ENCODE measurements around the gene PIK3R2.
A peak's percentile ranks its signal among the peaks of the same experiment; 100 is the strongest.
"Not testable (repeated sequence)": the region's sequence is repeated elsewhere in the genome, so short reads cannot be mapped to it uniquely, and the experiment has no call there.

PIK3R2 gene

DNA sequence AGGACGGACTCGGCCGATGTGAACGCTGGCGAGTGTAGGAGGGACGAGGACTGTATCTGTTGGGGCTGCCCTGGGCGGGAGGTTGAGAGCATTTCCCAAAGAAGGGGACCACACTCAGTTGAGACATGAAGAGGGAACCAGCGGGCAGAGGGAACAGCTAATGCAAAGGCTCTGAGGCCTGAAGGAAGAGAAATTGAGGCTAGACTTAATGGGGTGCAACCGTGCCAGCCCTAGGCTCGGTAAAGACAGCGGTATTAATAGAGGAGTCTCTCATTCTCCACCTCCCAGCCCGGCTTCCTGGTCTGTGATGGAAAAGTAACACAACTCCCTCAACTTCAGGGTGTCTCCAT, 41.2 kb downstream of the PIK3R2 start:
- DNase-seq: no peak
- in situ Hi-C loops (cut with MboI; ENCODE audit: low pct_unique_long_range_greater_than_20kb, low sequenced_read_pairs): no loop called here

DNA sequence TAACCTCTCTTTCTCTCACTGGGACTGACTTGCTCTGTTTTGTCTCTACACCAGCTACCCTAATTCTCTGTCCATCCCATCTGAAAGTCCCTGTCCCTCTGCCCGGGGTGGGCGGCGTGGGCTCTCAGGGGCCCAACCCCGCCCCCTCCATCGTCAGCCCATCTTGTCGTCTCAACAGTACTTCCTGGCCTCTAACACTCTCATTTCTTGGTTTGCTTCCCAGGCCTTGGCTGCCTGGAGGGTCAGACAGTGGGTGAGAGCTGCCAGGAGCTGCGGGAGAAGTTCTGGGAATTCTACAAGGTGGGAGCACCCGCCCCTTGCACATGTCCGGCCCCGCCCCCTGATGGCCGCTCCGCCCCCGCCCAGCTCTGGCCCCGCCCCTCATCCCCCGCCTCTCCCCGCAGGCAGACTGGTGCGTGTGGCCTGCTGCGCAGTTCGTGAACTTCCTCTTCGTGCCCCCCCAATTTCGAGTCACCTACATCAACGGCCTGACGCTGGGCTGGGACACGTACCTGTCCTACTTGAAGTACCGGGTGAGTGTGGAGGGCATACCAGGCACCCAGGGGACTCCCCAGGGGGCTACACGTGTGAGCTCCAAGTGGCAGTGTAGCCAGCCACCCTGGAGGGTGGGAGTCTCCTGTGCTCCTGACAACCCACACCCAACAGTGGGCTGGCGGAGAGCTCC, 41.7 kb downstream of the PIK3R2 start:
- peak; percentile 50 for DNase-seq
- in situ Hi-C loops (cut with MboI; ENCODE audit: low pct_unique_long_range_greater_than_20kb, low sequenced_read_pairs): no loop called here

DNA sequence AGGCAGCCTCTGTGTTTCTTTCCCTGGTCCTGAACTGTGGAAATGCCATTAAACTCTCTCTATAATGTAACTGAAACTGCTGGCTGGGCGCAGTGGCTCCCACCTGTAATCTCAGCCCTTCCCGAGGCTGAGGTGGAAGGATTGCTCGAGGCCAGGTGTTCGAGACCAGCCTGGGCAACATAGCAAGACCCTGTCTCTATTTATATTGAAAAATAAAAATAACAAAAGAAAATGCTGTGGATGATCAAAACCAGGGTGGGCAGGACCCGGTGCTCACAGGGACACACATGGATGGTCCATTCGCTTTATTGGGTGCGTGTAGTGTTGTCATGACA, 43.5 kb downstream of the PIK3R2 start:
- in situ Hi-C loops (cut with MboI; ENCODE audit: low pct_unique_long_range_greater_than_20kb, low sequenced_read_pairs): no loop called here
- no peak for DNase-seq

DNA sequence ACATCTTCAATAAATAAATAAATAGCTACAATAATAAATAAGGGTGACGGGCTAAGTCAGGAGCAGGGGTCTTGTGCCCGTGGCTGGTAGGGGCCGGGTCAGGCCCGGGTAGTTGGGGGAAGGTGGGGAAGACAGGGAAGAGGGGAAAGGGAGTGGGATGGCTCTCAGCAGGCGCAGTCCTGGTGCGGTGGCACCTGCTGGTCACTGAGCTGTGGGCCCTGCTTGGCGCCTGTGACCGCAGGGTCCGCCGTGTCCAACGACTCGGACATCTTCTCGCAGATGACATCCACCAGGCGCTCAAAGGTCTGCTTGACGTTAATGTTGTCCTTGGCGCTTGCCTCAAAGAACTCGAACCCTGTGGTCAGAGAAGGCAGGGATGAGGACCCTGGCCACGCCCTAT, 44.3 kb downstream of the PIK3R2 start:
- DNase-seq: no peak
- in situ Hi-C loops (cut with MboI; ENCODE audit: low pct_unique_long_range_greater_than_20kb, low sequenced_read_pairs): no loop called here

DNA sequence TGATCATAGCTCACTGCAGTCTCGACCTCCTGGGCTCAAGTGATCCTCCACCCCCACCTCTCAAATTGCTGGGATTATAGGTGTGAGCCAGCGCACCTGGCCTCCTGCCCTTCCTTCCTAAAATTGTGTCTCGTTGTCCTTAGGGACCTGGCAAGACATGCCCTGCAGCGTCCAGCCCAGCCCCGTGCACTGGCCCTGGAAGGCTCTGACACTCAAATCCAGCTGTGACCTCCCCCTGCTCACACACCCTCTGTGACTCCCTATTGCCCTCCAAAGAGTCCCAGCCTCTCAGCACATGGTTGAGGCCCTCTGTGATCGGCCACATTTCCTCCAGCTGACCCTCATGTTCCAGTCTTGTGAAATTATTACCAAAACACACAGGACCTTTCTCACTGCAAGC, 45.0 kb downstream of the PIK3R2 start:
- in situ Hi-C loops (cut with MboI; ENCODE audit: low pct_unique_long_range_greater_than_20kb, low sequenced_read_pairs): no loop called here
- no peak for DNase-seq

DNA sequence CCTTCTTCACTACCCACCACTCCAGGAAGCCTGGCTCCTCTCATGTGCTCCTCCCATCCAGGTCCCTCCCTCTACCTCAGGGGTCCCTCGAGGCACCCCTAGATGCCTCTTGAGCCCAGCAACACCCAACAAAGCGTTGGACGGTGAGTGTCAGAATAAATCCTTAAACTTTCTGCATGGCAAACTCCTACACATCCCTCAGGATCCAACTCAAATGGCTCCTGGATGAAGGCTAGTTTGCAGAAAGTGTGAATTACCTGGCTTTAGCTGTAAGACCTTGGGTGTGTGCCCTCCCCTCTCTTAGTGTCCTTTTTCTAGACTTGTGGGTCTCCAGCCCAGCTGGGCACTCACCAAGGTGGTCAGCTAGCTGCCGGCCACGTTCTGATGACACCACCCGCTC, 45.4 kb downstream of the PIK3R2 start:
- in situ Hi-C loops (cut with MboI; ENCODE audit: low pct_unique_long_range_greater_than_20kb, low sequenced_read_pairs): no loop called here

DNA sequence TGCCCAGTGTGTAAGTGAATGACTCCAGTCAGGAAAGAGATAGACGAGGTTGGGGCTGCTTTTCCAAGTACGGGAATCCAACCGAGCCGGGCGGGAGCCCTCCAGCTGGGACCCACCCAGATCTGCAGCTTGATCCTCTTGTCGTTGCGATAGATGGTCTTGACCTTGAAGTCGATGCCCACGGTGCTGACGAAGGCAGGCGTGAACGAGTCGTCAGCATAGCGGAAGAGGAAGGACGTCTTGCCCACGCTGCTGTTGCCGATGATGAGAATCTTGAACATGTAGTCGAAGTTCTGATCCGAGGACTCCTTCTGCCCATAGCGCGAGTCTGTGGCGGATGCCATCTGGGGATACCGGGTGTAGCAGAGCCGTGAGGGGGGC, 49.4 kb downstream of the PIK3R2 start:
- DNase-seq: no peak
- in situ Hi-C loops (cut with MboI; ENCODE audit: low pct_unique_long_range_greater_than_20kb, low sequenced_read_pairs): no loop called here

More for the DNA sequence above, 45.4 kb downstream of the PIK3R2 start:
- DNase-seq: no peak

DNA sequence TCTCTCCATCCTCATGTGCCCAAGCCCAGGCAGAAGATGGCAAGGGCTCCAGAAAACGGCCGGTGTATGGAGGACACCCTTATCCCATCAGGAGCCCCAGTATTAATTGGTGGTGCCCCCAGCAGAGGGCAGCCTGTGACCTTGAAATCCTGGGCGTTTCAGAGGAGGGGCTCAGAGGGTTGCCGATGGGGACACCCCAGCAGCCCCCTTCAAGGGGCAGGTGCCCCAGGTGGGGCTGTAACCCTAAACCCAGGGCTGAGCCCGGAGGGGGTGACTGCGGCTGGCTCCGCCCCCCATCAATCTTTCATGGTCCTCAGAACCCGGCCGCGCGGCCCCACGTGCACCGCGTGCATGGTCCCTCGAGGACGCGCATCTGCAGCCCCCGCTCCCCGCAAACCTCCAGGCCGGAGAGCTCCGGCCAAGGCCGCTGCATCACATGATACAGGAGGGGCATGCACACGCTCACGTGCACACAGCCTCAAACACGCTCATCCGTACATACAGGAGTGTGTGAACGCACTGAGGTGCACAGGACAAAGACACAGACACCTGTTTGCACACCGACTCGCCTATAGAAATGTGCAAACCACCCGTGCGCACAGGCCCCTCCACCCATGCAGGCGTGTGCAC, 49.9 kb downstream of the PIK3R2 start:
- in situ Hi-C loops (cut with MboI; ENCODE audit: low pct_unique_long_range_greater_than_20kb, low sequenced_read_pairs): no loop called here
- peak; percentile 49 for DNase-seq

DNA sequence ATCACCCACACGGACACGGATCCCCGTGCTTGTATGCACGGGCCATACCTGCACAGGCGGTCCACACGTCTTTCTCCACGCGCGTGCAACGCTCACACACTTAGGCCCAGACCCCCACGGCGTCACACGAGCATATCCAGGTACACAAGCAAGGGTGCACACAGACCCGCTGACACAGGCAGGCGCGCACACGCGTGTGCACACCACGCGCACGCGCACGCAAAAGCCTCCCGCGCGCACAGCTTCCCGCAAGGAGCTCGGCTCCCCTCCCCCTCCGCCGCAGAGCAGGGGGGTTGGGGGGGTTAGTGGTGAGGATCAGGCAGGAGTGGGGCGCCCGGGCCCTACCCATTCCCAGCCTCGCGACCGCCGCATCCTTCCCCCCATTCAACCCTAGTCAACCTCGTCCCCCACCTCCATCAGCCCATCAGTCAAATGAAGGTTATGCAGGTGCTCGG, 50.5 kb downstream of the PIK3R2 start:
- in situ Hi-C loops (cut with MboI; ENCODE audit: low pct_unique_long_range_greater_than_20kb, low sequenced_read_pairs): no loop called here
- no peak for DNase-seq

DNA sequence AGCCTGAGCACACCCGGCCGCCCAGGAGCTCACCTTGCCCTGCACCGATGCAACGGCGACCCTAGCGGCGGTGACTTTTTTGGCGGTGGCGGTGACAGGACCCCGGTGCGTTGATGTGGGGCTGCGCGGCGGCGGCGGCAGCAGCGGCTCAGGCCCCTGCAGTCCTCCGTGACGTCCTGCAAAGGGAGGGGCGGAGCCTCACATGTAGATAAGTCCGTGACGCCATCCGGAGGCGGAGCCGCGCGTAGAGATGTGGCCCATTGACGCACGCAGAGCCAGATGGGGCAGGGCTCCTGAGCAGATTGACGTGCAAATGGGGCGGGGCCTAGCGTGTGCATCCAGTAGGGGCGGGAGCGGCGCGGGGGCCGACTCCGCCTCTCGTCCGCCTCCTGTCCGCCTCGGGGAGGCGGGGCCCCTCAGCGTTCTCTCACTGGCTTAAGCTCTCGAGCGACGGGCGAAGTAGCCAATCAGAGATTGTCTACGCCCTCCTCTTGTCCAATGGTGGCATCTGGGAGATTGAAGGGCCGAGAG, 51.0 kb downstream of the PIK3R2 start, which contains the start of gene RAB3A:
Gene RAB3A (minus strand): TSS at position 180 of the 531 bp plus-strand sequence. CDS start 1,302 bp downstream, outside the sequence.
- peak; percentile 100 for DNase-seq
- in situ Hi-C loops (cut with MboI; ENCODE audit: low pct_unique_long_range_greater_than_20kb, low sequenced_read_pairs): no loop called here

DNA sequence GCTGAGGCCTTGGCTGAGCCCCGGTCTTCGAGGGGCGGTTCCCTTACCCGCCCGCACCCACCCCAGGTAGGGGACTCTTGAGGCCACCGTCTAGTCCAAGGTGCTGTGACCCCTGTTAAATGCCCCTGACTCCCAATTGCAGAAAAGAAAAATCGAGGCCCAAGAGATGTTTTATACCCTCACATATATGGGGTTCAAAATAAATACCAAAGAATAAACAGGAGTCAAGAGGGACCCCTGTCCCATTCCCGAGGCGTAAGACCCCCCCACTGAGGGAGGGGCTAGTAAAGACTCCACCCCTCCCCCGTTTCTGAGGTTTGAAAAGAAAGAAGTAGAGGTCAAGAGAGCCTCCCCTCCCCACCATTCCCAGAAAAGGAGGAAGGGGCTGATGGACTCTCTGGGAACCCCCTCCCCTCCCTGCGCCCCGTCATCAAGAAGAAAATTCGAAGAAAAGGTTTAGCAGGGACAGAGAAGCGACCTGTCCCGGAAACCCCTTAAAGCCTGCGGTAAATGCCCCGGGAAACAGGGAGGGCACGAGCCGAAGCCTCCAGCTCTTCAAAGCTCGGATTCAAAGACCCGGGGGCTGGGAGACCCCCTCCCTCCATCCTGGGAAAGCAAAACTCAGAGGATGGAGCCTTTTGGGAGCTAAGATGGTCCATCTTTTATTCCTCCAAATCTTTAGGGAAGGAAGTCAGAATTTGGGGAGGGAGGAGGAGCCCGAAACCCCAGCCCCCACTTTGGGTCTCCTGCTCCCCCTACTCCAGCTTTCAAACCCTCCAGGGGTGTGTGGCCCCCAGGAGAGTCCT, 51.6 kb downstream of the PIK3R2 start:
- in situ Hi-C loops (cut with MboI; ENCODE audit: low pct_unique_long_range_greater_than_20kb, low sequenced_read_pairs): no loop called here
- DNase-seq: peak; percentile 63

DNA sequence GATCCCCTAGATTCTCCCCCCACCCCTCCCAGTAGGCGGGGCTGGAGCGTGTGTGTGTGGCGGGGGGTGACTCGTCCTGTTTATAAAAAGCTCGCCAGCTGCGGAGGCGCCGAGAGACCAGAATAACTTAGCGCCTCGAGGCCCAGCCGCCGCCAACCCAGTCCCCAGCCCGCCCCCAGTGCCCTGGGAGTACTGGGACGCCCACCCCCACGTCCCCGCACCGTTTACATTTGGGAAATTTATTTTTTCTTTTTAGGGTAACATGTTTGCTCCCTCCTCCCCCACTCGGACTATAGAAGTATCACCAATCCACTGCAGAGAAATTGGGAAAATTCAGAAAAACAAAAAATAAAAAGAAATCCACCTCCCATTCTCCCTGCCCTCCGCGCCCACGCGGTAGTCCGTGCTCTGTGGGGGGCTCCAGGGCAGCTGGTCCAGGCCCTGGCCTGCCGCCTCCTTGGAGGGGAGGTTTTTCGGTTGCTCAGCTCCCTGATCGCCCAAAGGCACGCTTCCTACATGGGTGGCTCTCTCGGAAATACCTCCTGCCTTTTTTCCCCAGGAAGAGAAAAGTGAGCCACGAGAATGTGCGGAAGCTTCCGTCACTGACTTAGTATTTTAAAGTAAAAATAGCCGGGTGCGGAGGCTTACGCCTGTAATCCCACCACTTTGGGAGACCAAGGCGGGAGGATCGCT, 52.4 kb downstream of the PIK3R2 start:
- DNase-seq: no peak
- in situ Hi-C loops (cut with MboI; ENCODE audit: low pct_unique_long_range_greater_than_20kb, low sequenced_read_pairs): no loop called here

DNA sequence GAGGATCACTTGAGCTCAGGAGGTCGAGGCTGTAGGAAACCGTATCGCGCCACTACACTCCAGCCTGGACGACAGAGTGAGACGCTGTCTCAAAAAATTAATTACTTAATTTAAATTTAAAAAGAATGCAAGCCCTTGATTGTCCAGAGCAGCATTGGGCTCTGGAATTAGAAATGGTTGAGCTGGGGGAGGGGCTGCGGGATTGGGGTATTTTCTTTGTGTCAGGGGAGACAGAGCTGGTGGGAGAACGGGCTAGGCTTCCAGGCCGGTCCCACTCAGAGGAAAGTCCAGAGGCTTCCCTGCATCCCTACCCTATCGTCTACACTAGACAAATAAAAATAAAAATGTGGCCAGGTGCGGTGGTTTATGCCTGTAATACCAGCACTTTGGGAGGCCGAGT, 53.1 kb downstream of the PIK3R2 start:
- in situ Hi-C loops (cut with MboI; ENCODE audit: low pct_unique_long_range_greater_than_20kb, low sequenced_read_pairs): no loop called here

DNA sequence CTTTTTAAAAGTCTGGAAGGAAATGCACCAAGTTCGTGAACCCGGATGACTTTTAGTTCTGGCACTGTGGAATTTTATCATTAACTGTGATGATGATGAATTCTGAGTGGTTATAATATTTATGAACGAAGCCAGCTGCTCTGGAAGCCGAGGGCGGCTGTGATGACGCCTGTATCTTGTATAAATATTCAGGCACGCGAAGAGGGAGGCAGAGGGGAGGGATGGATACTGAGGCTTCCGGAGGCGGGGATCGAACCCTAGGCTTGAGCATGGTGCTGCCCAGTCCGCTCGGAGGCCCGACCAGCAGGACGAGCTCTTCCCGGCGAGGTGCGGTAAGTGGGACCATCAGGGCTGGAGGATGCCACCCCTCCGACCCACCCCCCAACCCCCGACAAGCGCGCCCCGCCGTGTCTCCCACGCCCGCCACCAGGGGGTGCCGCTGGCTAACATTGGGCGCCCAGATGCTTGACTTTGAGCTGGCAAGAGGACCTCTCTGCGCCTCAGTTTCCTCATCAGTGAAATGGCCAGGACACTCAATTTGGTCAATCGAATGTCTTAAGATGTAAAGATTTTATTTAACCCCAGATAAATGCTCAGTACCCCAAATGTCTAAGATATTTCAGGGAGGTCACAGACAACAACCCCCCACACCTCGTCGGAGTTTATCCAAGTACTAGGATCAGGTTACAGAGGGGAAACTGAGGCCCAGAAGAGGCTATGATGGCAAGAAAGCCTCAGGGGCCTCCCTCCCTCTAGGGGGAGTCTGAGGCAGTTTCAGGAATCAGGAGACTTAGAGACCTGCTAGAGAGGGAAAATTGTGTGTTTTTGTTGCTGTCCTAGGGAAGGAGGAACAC, 55.4 kb downstream of the PIK3R2 start:
- DNase-seq: peak; percentile 40
- in situ Hi-C loops (cut with MboI; ENCODE audit: low pct_unique_long_range_greater_than_20kb, low sequenced_read_pairs): no loop called here

More for the DNA sequence above, 53.1 kb downstream of the PIK3R2 start:
- no peak for DNase-seq

DNA sequence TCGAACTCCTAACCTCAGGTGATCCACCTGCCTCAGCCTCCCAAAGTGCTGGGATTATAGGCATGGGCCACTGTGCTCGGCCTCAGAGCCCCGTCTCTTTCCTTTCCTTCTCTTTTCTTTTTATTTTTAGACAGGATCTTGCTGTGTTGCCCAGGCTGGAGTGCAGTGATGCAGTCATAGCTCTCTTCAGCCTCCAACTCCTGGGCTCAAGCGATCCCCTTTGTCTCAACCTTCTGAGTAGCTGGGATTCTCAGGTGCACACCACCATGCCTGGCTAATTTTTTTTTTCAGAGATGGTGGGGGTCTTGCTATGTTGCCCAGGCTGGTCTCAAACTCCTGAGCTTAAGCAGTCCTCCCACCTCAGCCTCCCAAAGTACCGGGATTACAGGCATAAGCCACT, 56.9 kb downstream of the PIK3R2 start:
- DNase-seq; in situ Hi-C loops (cut with MboI; ENCODE audit: low pct_unique_long_range_greater_than_20kb, low sequenced_read_pairs): not testable (repeated sequence)

DNA sequence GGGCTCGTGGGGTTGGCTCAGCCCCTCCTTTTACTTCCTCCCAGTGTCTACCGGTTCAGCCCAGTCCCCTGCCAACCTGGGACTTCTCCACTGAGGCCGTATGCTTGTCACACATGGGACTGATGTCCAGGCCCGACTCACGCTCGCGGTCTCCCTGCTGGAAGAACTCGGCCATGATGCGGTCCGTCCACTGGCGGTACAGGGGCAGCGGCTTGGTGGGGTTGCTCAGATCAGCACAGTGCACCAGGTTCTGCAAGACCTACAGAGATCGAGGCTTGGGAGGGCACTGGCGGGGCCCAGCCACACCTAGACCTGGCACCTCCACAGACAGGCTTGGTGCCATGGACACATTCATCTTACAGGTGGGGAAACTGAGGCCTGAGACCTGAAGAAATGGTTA, 58.7 kb downstream of the PIK3R2 start:
- no peak for DNase-seq
- in situ Hi-C loops (cut with MboI; ENCODE audit: low pct_unique_long_range_greater_than_20kb, low sequenced_read_pairs): no loop called here

DNA sequence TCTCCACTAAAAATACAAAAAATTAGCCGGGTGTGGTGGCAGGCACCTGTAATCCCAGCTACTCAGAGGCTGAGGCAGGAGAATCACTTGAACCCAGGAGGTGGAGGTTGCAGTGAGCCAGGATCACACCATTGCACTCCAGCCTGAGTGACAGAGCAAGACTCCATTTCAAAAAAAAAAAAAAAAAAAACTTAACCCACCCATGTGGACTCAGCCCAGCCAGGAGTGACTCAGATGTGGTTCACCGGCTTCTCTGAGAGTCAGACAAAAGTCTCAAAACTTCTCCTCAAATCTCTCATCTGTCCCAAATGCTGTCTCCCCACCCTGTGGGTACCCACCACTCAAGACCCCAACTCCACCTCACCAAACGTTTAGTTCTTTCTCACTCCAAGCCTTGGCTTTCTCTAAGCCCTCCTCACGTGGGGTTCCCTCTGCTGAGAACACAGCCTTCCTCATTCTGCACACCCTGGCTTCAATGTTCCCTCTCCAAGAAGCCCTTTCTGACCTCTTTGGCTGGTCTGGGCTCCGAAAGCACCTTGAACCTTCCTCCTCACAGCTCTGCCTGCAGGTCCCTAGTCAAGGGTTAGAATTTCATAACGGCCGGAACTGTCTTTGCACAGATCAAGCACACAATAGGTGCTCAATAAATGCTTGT, 61.9 kb downstream of the PIK3R2 start:
- no peak for DNase-seq
- in situ Hi-C loops (cut with MboI; ENCODE audit: low pct_unique_long_range_greater_than_20kb, low sequenced_read_pairs): no loop called here

DNA sequence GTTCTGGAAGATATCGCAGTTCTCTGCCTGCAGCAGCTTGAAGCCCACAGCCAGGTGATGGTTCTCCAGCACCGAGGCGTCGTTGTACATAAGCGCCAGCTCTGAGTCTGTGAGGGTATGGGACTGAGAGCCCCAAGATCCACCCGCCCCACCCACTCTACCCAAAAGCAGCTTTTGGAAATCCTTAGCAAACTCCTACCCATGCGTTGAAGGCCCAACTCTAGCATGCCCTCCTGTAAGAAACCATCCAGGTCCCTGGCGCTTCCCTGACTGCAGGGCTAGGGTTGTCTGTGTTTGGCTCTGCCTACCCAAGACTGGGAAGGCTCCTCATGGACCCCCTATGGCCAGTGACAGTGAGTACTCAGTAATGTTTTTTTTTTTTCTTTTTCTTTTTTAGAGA, 63.8 kb downstream of the PIK3R2 start:
- in situ Hi-C loops (cut with MboI; ENCODE audit: low pct_unique_long_range_greater_than_20kb, low sequenced_read_pairs): no loop called here
- DNase-seq: no peak
